ENCODE results near the gene NAB2.
"Not testable (repeated sequence)": the region's sequence is repeated elsewhere in the genome, so short reads cannot be mapped to it uniquely, and the experiment has no call there.

NAB2 gene

DNA sequence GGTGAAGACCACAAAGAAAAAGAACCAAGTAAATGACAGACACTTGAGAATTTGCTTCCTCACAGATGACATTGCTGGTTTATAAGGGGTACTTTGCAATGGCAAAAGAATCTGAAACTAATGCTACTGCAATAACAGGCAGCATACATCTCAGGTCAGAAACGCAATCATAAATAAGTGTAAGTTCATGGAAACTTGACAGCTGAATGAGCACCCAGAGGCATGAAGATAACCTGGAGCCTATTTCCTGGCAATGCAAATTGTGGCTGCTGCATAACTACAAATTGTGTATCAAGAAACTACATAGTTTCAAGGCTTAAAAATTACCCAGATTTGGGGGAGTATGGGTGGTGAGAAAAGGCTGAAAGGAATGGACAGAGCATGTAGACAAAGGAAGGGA is 30.5 kb upstream of the NAB2 start:
- FAIRE-seq (peak; percentile 87), DNase-seq (ENCODE audit: insufficient read length, low spot score) (no peak)

DNA sequence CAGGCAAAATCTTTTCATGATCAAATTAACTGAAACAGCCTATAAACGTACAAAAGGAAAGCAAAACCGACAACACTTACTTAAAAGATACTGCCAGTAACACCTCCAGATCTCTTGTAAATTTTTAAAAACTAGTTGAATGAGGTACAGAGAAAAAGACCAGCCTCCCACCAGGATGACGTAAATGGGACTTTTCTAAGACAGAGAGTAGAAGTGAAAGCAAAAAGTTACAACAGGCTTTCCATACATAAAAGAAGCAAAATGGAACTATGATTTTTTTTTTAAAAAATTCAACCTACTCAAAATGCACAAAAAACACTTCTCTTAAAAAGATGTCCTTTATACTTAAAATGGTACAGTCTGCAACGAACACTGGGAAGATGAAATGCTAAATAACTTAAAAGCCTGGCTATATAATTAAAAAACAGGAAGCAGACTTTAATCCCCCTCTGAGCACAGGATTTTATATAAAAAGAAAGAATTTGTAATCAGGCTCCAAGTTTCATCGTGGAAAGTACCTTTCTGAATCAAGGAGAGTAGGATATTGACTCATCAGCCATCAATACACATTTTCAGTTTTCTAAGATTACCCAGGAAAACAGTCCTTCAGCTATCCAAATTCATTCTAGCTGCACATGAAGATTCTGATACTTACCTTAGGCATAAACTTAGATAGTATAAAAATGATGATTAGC is 24.8 kb upstream of the NAB2 start:
- peak; percentile 45 for FAIRE-seq
- TF ChIP-seq POLR2A (IDR thresholded peaks at IDR 0.05; ENCODE audit: low read depth, low read length) (no peak), POLR2AphosphoS5 (IDR thresholded peaks at IDR 0.05; ENCODE audit: low read depth, low read length) (no peak), POU2F2 (IDR thresholded peaks at IDR 0.05; ENCODE audit: low read depth, low read length) (no peak), PAX5 (IDR thresholded peaks at IDR 0.05; ENCODE audit: insufficient read depth, low read length, severe bottlenecking) (no peak), SPI1 (IDR thresholded peaks at IDR 0.05; ENCODE audit: low read depth, low read length) (no peak), TAF1 (IDR thresholded peaks at IDR 0.05; ENCODE audit: low read depth, low read length) (no peak)
- DNase-seq (ENCODE audit: insufficient read length, low spot score) = peak; percentile 38

More for the DNA sequence above, 30.5 kb upstream of the NAB2 start:
- TF ChIP-seq POLR2A (IDR thresholded peaks at IDR 0.05; ENCODE audit: low read depth, low read length) = no peak

DNA sequence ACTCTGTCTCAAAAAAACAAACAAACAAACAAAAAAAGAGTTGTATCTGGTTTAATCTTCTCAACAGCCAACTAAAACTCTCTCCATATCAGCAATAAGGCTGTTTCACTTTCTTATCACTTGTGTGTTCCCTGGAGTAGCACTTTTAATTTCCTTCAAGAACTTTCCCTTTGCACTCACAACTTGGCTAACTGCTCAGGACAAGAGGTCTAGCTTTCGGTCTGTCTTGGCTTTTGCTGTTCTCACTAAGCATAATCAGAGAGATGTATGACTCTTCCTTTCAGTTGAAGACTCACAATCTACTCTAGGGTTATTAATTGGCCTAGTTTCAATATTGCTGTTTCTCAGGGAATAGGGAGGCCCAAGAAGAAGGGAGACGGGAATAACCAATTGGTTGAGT is 22.7 kb upstream of the NAB2 start:
- FAIRE-seq (no peak), DNase-seq (ENCODE audit: insufficient read length, low spot score) (no peak)
- TF ChIP-seq SPI1 (IDR thresholded peaks at IDR 0.05; ENCODE audit: low read depth, low read length) (no peak), PAX5 (IDR thresholded peaks at IDR 0.05; ENCODE audit: insufficient read depth, low read length, severe bottlenecking) (no peak), POLR2A (IDR thresholded peaks at IDR 0.05; ENCODE audit: low read depth, low read length) (no peak), TAF1 (IDR thresholded peaks at IDR 0.05; ENCODE audit: low read depth, low read length) (no peak), POU2F2 (IDR thresholded peaks at IDR 0.05; ENCODE audit: low read depth, low read length) (no peak), POLR2AphosphoS5 (IDR thresholded peaks at IDR 0.05; ENCODE audit: low read depth, low read length) (no peak)

DNA sequence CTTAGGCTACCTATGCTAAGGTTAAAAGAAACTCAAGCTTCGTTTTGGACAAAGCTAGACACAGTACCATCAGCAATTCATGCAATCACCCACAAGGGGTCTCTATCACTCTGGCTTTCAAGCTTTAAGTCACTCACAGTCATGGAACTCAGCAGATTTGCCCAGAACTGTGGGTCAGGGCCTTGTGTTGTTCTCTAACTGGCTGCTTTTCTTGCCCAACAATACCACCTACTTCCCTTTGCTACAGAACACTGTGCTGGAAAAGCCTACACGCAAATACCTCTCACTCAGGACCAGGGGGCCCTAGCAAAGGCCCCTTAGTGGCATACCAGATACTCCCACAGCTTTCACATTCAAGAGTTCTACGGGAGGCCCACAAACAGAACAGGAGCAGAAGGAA is 19.4 kb upstream of the NAB2 start:
- FAIRE-seq (peak; percentile 74), DNase-seq (ENCODE audit: insufficient read length, low spot score) (no peak)

DNA sequence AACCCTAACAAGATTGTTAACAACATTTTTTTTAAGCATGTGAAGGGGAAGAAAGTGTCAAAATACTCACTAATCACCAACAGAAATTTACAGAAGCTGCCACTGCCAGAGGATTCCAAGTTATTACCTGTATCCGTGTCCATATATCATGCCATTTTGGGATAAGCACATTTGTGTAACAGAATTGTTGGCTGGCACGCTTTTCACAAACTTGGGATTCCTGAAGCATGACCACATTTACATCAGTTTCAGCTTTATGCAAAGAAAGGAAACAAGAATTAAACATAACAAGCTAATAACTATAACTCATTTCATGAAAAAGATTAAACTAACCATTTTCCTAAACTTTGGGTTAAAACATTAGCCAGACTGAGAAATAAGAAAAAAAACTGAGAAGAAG is 16.3 kb upstream of the NAB2 start:
- DNase-seq (ENCODE audit: insufficient read length, low spot score) (no peak), FAIRE-seq (no peak)
- TF ChIP-seq POLR2A (IDR thresholded peaks at IDR 0.05; ENCODE audit: low read depth, low read length) (no peak), PAX5 (IDR thresholded peaks at IDR 0.05; ENCODE audit: insufficient read depth, low read length, severe bottlenecking) (no peak), POLR2AphosphoS5 (IDR thresholded peaks at IDR 0.05; ENCODE audit: low read depth, low read length) (no peak), TAF1 (IDR thresholded peaks at IDR 0.05; ENCODE audit: low read depth, low read length) (no peak), POU2F2 (IDR thresholded peaks at IDR 0.05; ENCODE audit: low read depth, low read length) (no peak), SPI1 (IDR thresholded peaks at IDR 0.05; ENCODE audit: low read depth, low read length) (no peak)

More for the DNA sequence above, 19.4 kb upstream of the NAB2 start:
- TF ChIP-seq POU2F2 (IDR thresholded peaks at IDR 0.05; ENCODE audit: low read depth, low read length) (0 out of 2 replicates have a peak, but pooled peaks have one; percentile 32), PAX5 (IDR thresholded peaks at IDR 0.05; ENCODE audit: insufficient read depth, low read length, severe bottlenecking) (no peak)

DNA sequence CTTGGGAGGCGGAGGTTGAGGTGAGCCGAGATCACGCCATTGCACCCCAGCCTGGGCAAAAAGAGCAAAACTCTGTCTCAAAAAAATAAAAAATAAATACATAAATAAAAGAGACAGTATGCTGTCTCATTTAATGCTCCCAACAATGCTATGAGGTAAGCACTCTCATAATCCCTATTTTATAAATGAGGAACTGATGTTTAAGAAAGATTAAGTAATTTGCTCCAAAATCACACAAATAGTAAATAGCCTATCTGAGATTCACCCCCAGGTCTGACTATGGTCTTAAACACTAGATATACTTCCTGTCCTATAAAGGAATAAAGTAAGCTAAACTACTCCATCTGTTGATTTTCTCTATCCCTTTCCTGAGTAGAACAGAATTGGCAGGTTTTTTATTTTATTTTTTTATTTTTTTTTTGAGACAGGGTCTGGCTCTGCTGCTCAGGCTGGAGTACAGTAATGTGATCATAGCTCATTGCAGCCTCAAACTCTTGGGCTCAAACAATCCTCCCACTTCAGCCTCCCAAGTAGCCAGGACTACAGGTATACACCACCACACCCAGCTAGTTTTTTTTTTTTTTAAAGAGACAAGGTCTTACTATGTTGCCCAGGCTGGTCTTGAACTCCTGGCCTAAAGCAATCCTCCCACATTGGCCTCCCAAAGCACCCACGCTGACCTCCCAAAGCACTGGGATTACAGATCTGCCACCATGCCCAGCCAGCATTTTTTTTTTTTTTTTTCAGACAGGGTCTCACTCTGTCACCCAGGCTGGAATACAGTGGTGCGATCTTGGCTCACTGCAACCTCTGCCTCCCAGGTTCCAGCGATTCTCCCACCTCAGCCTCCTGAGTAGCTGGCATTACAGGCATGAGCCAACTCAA is 15.1 kb upstream of the NAB2 start:
- not testable (repeated sequence) for DNase-seq (ENCODE audit: insufficient read length, low spot score); FAIRE-seq

DNA sequence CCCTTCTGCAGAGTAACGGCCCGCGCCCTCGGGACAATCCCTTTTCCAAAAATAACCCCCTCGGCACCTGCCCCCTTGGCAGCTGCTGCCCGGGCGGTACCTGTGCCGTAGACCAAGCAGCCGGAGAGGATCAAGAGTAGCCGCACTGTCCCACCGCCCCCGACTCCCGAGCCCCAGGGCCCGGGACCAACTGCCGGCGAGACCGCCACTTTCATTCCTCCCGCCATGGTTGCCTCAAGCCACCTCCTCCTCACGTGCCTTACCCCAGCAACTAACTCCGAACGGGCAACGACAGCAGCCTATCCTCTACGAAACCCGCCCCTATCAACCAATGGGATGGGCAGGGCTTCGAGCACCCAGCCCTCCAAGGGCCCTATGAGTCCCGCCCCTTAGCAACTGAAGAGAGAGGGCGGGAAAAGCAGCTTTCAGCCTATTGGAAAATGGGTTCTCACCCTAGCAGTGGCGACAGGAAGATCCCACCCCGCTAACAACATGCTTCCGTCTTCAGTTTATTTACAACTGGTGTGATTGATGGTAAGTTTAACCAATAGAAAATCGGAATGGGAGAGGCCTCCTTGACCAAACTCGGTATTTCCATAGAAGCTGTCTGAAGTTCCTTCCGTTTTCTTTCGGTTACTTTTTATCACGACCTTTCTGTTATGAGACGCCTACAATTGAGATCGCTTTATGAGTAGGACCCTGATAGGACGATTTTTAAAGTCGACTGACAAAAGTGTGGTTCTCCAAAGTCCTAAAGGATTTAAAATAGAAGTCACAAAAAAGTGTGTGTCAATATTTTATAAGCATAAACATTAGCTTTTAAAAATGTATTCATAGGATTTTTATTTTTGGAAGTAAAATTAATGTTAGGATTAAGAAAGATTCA is 10.2 kb upstream of the NAB2 start, which contains the start of gene NEMP1:
NEMP1 (minus strand) TSS at position 273 of the 886 bp plus-strand sequence; CDS start at position 227, 46 bp downstream.
- DNase-seq (ENCODE audit: insufficient read length, low spot score) = peak; percentile 88
- peak; percentile 96 for FAIRE-seq
- TF ChIP-seq POU2F2 (IDR thresholded peaks at IDR 0.05; ENCODE audit: low read depth, low read length) (no peak; the same call in 1 of the 2 replicates), TAF1 (IDR thresholded peaks at IDR 0.05; ENCODE audit: low read depth, low read length) (peak; percentile 73), SPI1 (IDR thresholded peaks at IDR 0.05; ENCODE audit: low read depth, low read length) (no peak), POLR2AphosphoS5 (IDR thresholded peaks at IDR 0.05; ENCODE audit: low read depth, low read length) (peak; percentile 69; the same call in 1 of the 2 replicates), POLR2A (IDR thresholded peaks at IDR 0.05; ENCODE audit: low read depth, low read length) (peak; percentile 48; the same call in 1 of the 2 replicates), PAX5 (IDR thresholded peaks at IDR 0.05; ENCODE audit: insufficient read depth, low read length, severe bottlenecking) (no peak)

DNA sequence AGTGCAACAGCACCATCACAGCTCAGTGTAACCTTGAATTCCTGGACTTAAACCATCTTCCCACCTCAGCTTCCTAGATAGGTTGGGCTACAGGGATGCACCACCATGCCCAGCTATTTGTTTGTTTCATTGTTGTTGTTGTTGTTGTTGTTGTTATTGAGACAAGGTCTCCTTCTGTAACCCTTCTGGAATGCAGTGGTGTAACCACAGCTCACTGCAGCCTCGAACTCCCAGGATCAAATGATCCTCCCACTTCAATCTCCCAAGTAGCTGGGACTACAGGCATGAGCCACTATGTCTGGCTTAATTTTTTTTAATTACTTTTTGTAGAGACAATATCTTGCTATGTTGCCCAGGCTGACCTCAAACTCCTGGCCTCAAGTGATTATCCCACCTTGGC is 9.1 kb upstream of the NAB2 start:
- no peak for DNase-seq (ENCODE audit: insufficient read length, low spot score)
- no peak for TF ChIP-seq POU2F2 (IDR thresholded peaks at IDR 0.05; ENCODE audit: low read depth, low read length)
- TF ChIP-seq PAX5 (IDR thresholded peaks at IDR 0.05; ENCODE audit: insufficient read depth, low read length, severe bottlenecking) = no peak
- TF ChIP-seq POLR2AphosphoS5 (IDR thresholded peaks at IDR 0.05; ENCODE audit: low read depth, low read length) = no peak
- TF ChIP-seq POLR2A (IDR thresholded peaks at IDR 0.05; ENCODE audit: low read depth, low read length) = no peak
- no peak for TF ChIP-seq SPI1 (IDR thresholded peaks at IDR 0.05; ENCODE audit: low read depth, low read length)
- no peak for TF ChIP-seq TAF1 (IDR thresholded peaks at IDR 0.05; ENCODE audit: low read depth, low read length)
- no peak for FAIRE-seq

DNA sequence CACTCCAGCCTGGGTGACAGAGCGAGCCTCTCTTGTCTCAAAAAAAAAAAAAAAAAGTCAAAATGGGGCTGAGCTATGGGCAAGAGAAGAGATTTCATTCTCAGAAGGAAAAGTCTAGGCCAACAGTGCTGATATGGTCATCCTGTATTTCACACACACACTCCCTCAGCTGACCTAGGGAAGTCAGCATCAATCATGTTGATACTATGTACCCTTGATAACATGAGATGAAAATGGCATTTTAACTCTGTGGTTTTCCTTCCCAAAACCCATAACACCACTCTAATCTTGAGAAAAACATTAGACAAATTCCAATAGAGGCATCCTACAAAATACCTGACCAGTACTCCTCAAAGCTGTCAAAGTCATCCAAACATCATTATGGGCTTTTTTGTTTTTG is 8.1 kb upstream of the NAB2 start:
- no peak for TF ChIP-seq POLR2AphosphoS5 (IDR thresholded peaks at IDR 0.05; ENCODE audit: low read depth, low read length)
- TF ChIP-seq PAX5 (IDR thresholded peaks at IDR 0.05; ENCODE audit: insufficient read depth, low read length, severe bottlenecking) = no peak
- TF ChIP-seq POU2F2 (IDR thresholded peaks at IDR 0.05; ENCODE audit: low read depth, low read length) = no peak
- no peak for TF ChIP-seq SPI1 (IDR thresholded peaks at IDR 0.05; ENCODE audit: low read depth, low read length)
- no peak for TF ChIP-seq TAF1 (IDR thresholded peaks at IDR 0.05; ENCODE audit: low read depth, low read length)
- no peak for TF ChIP-seq POLR2A (IDR thresholded peaks at IDR 0.05; ENCODE audit: low read depth, low read length)
- no peak for DNase-seq (ENCODE audit: insufficient read length, low spot score)
- FAIRE-seq = no peak
